Liver (tissue), 10 donors: ENCODE data around the gene RTBDN. TPM values are rescaled to one million over a fixed set of nuclear protein-coding genes. Genes with fewer than 3 reads are reported as not detected.

Source experiments
- DNase-seq: peaks from one replicate; pipeline ENCODE4 v3.0.0-alpha.2; 2017; ENCODE audit warnings: low spot score
- H3K27ac ChIP-seq, 2 donors: one replicate each; pipeline ENCODE4 v1.7.0; 2013; ENCODE audit warnings: inconsistent platforms in 2 of 2, low read length in 2 of 2, control low read depth in 1 of 2, low read depth in 1 of 2, mild to moderate bottlenecking in 1 of 2
- H3K27me3 ChIP-seq, 4 donors: one replicate each; pipeline versions ENCODE4 v1.6.1 to v1.7.0; 2013; ENCODE audit warnings: low read length in 3 of 4, inconsistent platforms in 1 of 4, mild to moderate bottlenecking in 1 of 4, moderate library complexity in 1 of 4; ENCODE audit not compliant: control insufficient read depth in 4 of 4, insufficient read depth in 4 of 4
- H3K36me3 ChIP-seq, 4 donors: one replicate each; pipeline versions ENCODE4 v1.6.1 to v1.7.0; 2013; ENCODE audit warnings: low read length in 3 of 4, mild to moderate bottlenecking in 3 of 4, low read depth in 1 of 4, moderate library complexity in 1 of 4; ENCODE audit not compliant: control insufficient read depth in 4 of 4, insufficient read depth in 3 of 4
- H3K4me1 ChIP-seq, 4 donors: one replicate each; pipeline versions ENCODE4 v1.6.1 to v1.7.0; 2013; ENCODE audit warnings: low read length in 3 of 4, mild to moderate bottlenecking in 3 of 4, moderate library complexity in 1 of 4; ENCODE audit not compliant: control insufficient read depth in 4 of 4, insufficient read depth in 4 of 4
- H3K4me3 ChIP-seq, 3 donors: one replicate each; pipeline versions ENCODE4 v1.6.1 to v1.7.0; 2013; ENCODE audit warnings: low read length in 3 of 3, control low read depth in 1 of 3, low read depth in 1 of 3, mild to moderate bottlenecking in 1 of 3
- H3K9ac ChIP-seq, 2 donors: one replicate each; pipeline ENCODE4 v1.7.0; 2013; ENCODE audit warnings: low read length in 2 of 2, mild to moderate bottlenecking in 2 of 2, moderate library complexity in 2 of 2, control low read depth in 1 of 2, low read depth in 1 of 2
- H3K9me3 ChIP-seq, 4 donors: one replicate each; pipeline versions ENCODE4 v1.6.1 to v1.7.0; 2013; ENCODE audit warnings: low read length in 3 of 4; ENCODE audit not compliant: control insufficient read depth in 4 of 4
- FOXA1 ChIP-seq: IDR thresholded peaks from 2 replicates; pipeline ENCODE4 v1.6.1; 2016; ENCODE audit warnings: antibody characterized with exemption
- HNF4G ChIP-seq: IDR thresholded peaks from 2 replicates; pipeline ENCODE4 v1.6.1; 2016; ENCODE audit warnings: antibody characterized with exemption
- RAD21 ChIP-seq, 2 donors: IDR thresholded peaks; 2 replicates each; pipeline ENCODE4 v1.6.1; 2016; ENCODE audit warnings: antibody characterized with exemption in 2 of 2, mild to moderate bottlenecking in 2 of 2
- SP1 ChIP-seq: IDR thresholded peaks from 2 replicates; pipeline ENCODE4 v1.6.1; 2018; ENCODE audit warnings: antibody characterized with exemption, mild to moderate bottlenecking
- TAF1 ChIP-seq: conservative IDR thresholded peaks from 2 replicates; pipeline ENCODE4 v1.6.1; 2016; ENCODE audit warnings: antibody characterized with exemption, mild to moderate bottlenecking
- YY1 ChIP-seq: IDR thresholded peaks from 2 replicates; pipeline ENCODE4 v1.6.1; 2016; ENCODE audit warnings: antibody characterized with exemption, mild to moderate bottlenecking
- WGBS: extraction: QIAGEN DNeasy Blood & Tissue Kit; methylation state at CpG from one replicate; pipeline ENCODE4 v1.1.7; 2013; 5-methylcytosine and 5-hydroxymethylcytosine counted together
- polyA plus RNA-seq, 2 donors: library from polyadenylated mRNA; stranded (reverse) in 1 of 2; unstranded in 1 of 2; fragments of 200-250 nt in 1 of 2; fragments of >200 nt in 1 of 2; fragmentation: Nextera tagmentation in 1 of 2; extraction: Ambion mirVana in 1 of 2; gene quantifications; one replicate each; pipeline versions ENCODE4 v1.2.1 to v1.2.3, GENCODE V29; 2013 to 2015
- small RNA-seq: library from RNA; depleted of rRNA; stranded (forward); fragments of <200 nt; gene quantifications from one replicate; pipeline ENCODE3, GENCODE V24; 2014
- total RNA-seq, 2 donors: library from RNA; depleted of rRNA; stranded (reverse); fragments of >200 nt; gene quantifications; one replicate each; pipeline ENCODE4 v1.2.3, GENCODE V29; 2014
- TF ChIP-seq, protein P1 (sequence below): fragments of 150-350 bp; IDR thresholded peaks from 2 replicates; pipeline ENCODE4 v1.5.1; 2017; ENCODE audit warnings: improper control_type of control experiment, low read depth, low read length; ENCODE audit not compliant: missing input control
- TF ChIP-seq, protein P2 (sequence below): IDR thresholded peaks from 2 replicates; pipeline ENCODE4 v1.6.1; 2016; ENCODE audit warnings: antibody characterized with exemption
- donor health status: healthy.
- donor health status: healthy.
- donor health status: healthy.
- donor health status: healthy.
- donor health status: healthy.

The RTBDN gene
- total and polyA plus RNA-seq, 4 donors: not detected

DNA sequence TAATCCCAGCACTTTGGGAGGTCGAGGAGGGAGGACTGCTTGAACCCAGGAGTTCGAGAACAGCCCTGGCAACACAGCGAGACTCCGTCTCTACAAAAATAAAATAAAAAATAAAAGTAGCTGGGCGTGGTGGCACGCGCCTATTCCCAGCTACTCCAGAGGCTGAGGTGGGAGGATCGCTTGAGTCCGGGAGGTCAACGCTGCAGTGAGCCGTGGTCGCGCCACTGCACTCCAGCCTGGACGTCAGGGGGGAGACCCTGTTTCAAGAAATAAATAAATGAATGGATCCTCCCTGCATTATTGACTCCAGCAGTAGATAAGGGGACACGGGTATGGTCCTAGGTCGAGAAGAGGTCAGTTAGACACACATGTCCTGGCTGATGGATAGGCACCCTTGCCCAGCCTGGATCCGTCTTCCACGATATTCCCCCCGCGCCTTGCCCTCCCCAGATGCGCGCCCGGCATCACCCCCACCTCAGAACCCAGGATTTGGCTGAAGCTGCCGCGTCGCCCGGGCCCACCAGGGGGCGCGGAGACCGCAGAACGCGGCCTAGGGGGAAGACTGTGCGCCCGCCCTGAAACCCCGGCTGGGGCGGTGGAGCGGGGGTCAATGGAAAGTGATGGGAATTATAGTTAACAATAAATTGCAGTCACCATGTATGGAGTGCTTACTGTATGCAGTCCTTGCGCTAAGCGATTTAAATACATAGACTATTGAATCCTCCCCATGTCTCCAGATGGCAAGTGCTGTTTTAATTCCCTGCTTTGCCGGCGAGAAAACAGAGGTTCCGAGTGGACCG lies 57.0 kb downstream of the RTBDN start:
- TF ChIP-seq RAD21 (IDR thresholded peaks at IDR 0.05) (peak; percentile 86 to 94), YY1 (peak; percentile 28), HNF4G (no peak), TAF1 (no peak), FOXA1 (no peak), SP1 (no peak)
- TF ChIP-seq, protein P1, sequence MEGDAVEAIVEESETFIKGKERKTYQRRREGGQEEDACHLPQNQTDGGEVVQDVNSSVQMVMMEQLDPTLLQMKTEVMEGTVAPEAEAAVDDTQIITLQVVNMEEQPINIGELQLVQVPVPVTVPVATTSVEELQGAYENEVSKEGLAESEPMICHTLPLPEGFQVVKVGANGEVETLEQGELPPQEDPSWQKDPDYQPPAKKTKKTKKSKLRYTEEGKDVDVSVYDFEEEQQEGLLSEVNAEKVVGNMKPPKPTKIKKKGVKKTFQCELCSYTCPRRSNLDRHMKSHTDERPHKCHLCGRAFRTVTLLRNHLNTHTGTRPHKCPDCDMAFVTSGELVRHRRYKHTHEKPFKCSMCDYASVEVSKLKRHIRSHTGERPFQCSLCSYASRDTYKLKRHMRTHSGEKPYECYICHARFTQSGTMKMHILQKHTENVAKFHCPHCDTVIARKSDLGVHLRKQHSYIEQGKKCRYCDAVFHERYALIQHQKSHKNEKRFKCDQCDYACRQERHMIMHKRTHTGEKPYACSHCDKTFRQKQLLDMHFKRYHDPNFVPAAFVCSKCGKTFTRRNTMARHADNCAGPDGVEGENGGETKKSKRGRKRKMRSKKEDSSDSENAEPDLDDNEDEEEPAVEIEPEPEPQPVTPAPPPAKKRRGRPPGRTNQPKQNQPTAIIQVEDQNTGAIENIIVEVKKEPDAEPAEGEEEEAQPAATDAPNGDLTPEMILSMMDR: peak; percentile 76
- TF ChIP-seq, protein P2, sequence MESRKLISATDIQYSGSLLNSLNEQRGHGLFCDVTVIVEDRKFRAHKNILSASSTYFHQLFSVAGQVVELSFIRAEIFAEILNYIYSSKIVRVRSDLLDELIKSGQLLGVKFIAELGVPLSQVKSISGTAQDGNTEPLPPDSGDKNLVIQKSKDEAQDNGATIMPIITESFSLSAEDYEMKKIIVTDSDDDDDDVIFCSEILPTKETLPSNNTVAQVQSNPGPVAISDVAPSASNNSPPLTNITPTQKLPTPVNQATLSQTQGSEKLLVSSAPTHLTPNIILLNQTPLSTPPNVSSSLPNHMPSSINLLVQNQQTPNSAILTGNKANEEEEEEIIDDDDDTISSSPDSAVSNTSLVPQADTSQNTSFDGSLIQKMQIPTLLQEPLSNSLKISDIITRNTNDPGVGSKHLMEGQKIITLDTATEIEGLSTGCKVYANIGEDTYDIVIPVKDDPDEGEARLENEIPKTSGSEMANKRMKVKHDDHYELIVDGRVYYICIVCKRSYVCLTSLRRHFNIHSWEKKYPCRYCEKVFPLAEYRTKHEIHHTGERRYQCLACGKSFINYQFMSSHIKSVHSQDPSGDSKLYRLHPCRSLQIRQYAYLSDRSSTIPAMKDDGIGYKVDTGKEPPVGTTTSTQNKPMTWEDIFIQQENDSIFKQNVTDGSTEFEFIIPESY: no peak
- peak overlapping the region; percentile 59 to 81 (median 77) for H3K4me3 ChIP-seq
- H3K9me3 ChIP-seq: no peaks in the 10 kb centered on the region
- no peaks in the 10 kb centered on the region for H3K27me3 ChIP-seq
- DNase-seq: peak; percentile 86
- peaks cover 0 to 2% (median 0%) of the 10 kb centered on the region in 4 donors for H3K36me3 ChIP-seq
- H3K27ac ChIP-seq: peak overlapping the region; percentile 90 to 93
- H3K9ac ChIP-seq: peak overlapping the region; percentile 65 to 72
- 12% methylated on average over 43 of the region's 43 CpGs for WGBS
- H3K4me1 ChIP-seq: peaks cover 12 to 31% (median 23%) of the 10 kb centered on the region in 4 donors

Small RNA genes lying within 50 kb of the gene (small RNA-seq; reads per million reads assigned to genes)
- not detected for gene MIR5684
- gene MIR6794: not detected

Other genes starting within 250 kb of the RTBDN start
- 1 to 10 TPM; 3.5 to 6.1 TPM for gene ZNF490, start 223.8 kb downstream of the RTBDN start, total RNA-seq
- 1 to 10 TPM in 1 of 2 donors, under 1 TPM in 1; 0.93 to 1.0 TPM for gene ZNF490, start 223.8 kb downstream of the RTBDN start, polyA plus RNA-seq
- 10 to 100 TPM in 1 of 2 donors, 1 to 10 TPM in 1; 9.2 to 10.3 TPM for gene ZNF791, start 223.7 kb downstream of the RTBDN start, total RNA-seq
- gene ZNF791, start 223.7 kb downstream of the RTBDN start, polyA plus RNA-seq: 1 to 10 TPM; 3.1 to 4.8 TPM
- gene MAN2B1, start 167.8 kb downstream of the RTBDN start, total RNA-seq: 10 to 100 TPM; 41.3 to 42.9 TPM
- 10 to 100 TPM; 23.5 to 28.9 TPM for gene MAN2B1, start 167.8 kb downstream of the RTBDN start, polyA plus RNA-seq
- 1 to 10 TPM; 4.0 to 5.1 TPM for gene WDR83, start 167.8 kb downstream of the RTBDN start, total RNA-seq
- 1 to 10 TPM; 3.9 to 4.4 TPM for gene WDR83, start 167.8 kb downstream of the RTBDN start, polyA plus RNA-seq
- 10 to 100 TPM; 29.1 to 53.9 TPM for gene DHPS, start 152.7 kb downstream of the RTBDN start, total RNA-seq
- 10 to 100 TPM; 34.8 to 50.3 TPM for gene DHPS, start 152.7 kb downstream of the RTBDN start, polyA plus RNA-seq
- not detected for gene GNG14, start 146.6 kb downstream of the RTBDN start, total RNA-seq
- gene GNG14, start 146.6 kb downstream of the RTBDN start, polyA plus RNA-seq: not detected
- 1 to 10 TPM; 2.3 to 2.5 TPM for gene FBXW9, start 137.9 kb downstream of the RTBDN start, total RNA-seq
- 1 to 10 TPM; 3.4 to 4.0 TPM for gene FBXW9, start 137.9 kb downstream of the RTBDN start, polyA plus RNA-seq
- gene TNPO2, start 110.6 kb downstream of the RTBDN start, total RNA-seq: 10 to 100 TPM; 19.6 to 22.2 TPM
- gene TNPO2, start 110.6 kb downstream of the RTBDN start, polyA plus RNA-seq: 10 to 100 TPM in 1 of 2 donors, 1 to 10 TPM in 1; 6.3 to 12.1 TPM
- gene TRIR, start 99.9 kb downstream of the RTBDN start, total RNA-seq: 10 to 100 TPM; 69.3 to 84.3 TPM
- gene TRIR, start 99.9 kb downstream of the RTBDN start, polyA plus RNA-seq: 100 to 1,000 TPM; 106 to 169 TPM
- 10 to 100 TPM; 23.4 to 31.0 TPM for gene GET3, start 97.1 kb downstream of the RTBDN start, total RNA-seq
- gene GET3, start 97.1 kb downstream of the RTBDN start, polyA plus RNA-seq: 10 to 100 TPM; 22.8 to 44.1 TPM
- gene BEST2, start 82.8 kb downstream of the RTBDN start, total RNA-seq: not detected
- not detected for gene BEST2, start 82.8 kb downstream of the RTBDN start, polyA plus RNA-seq
- 10 to 100 TPM; 11.3 to 36.4 TPM for gene HOOK2, start 59.0 kb downstream of the RTBDN start, total RNA-seq
- 10 to 100 TPM; 12.9 to 17.0 TPM for gene HOOK2, start 59.0 kb downstream of the RTBDN start, polyA plus RNA-seq
- gene JUNB, start 43.1 kb downstream of the RTBDN start, total RNA-seq: 10 to 100 TPM; 68.6 to 79.2 TPM
- 10 to 100 TPM; 32.7 to 44.6 TPM for gene JUNB, start 43.1 kb downstream of the RTBDN start, polyA plus RNA-seq
- 1,000 to 10,000 TPM in 1 of 2 donors, 100 to 1,000 TPM in 1; 222 to 1,737 TPM for gene PRDX2, start 32.8 kb downstream of the RTBDN start, total RNA-seq
- 100 to 1,000 TPM; 265 to 301 TPM for gene PRDX2, start 32.8 kb downstream of the RTBDN start, polyA plus RNA-seq
- gene THSD8, start 32.5 kb downstream of the RTBDN start, total RNA-seq: under 1 TPM in 1 of 2 donors, not detected in 1; 0.33 TPM
- gene THSD8, start 32.5 kb downstream of the RTBDN start, polyA plus RNA-seq: under 1 TPM; 0.22 to 0.35 TPM
- 10 to 100 TPM in 1 of 2 donors, 1 to 10 TPM in 1; 1.8 to 17.5 TPM for gene RNASEH2A, start 28.0 kb downstream of the RTBDN start, total RNA-seq
- 1 to 10 TPM; 2.3 to 4.6 TPM for gene RNASEH2A, start 28.0 kb downstream of the RTBDN start, polyA plus RNA-seq
- under 1 TPM; 0.08 to 0.19 TPM for gene MAST1, start 3.9 kb upstream of the RTBDN start, total RNA-seq
- under 1 TPM; 0.26 to 0.54 TPM for gene MAST1, start 3.9 kb upstream of the RTBDN start, polyA plus RNA-seq
- 10 to 100 TPM; 11.9 to 13.7 TPM for gene DNASE2, start 46.9 kb upstream of the RTBDN start, total RNA-seq
- 10 to 100 TPM; 11.3 to 18.4 TPM for gene DNASE2, start 46.9 kb upstream of the RTBDN start, polyA plus RNA-seq
- 100 to 1,000 TPM in 1 of 2 donors, not detected in 1; 234 TPM for gene KLF1, start 52.6 kb upstream of the RTBDN start, total RNA-seq
- not detected for gene KLF1, start 52.6 kb upstream of the RTBDN start, polyA plus RNA-seq
- 100 to 1,000 TPM in 1 of 2 donors, 10 to 100 TPM in 1; 65.8 to 118 TPM for gene GCDH, start 56.6 kb upstream of the RTBDN start, total RNA-seq
- gene GCDH, start 56.6 kb upstream of the RTBDN start, polyA plus RNA-seq: 10 to 100 TPM; 68.6 to 87.7 TPM
- gene SYCE2, start 84.7 kb upstream of the RTBDN start, total RNA-seq: under 1 TPM in 1 of 2 donors, not detected in 1; 0.42 TPM
- gene SYCE2, start 84.7 kb upstream of the RTBDN start, polyA plus RNA-seq: under 1 TPM; 0.07 to 0.43 TPM
- gene FARSA, start 99.1 kb upstream of the RTBDN start, total RNA-seq: 10 to 100 TPM; 29.8 to 34.0 TPM
- gene FARSA, start 99.1 kb upstream of the RTBDN start, polyA plus RNA-seq: 10 to 100 TPM; 34.7 to 50.1 TPM
- 1,000 to 10,000 TPM in 1 of 2 donors, 100 to 1,000 TPM in 1; 618 to 1,316 TPM for gene CALR, start 104.0 kb upstream of the RTBDN start, total RNA-seq
- gene CALR, start 104.0 kb upstream of the RTBDN start, polyA plus RNA-seq: 1,000 to 10,000 TPM in 1 of 2 donors, 100 to 1,000 TPM in 1; 913 to 1,228 TPM
- 100 to 1,000 TPM in 1 of 2 donors, 10 to 100 TPM in 1; 42.9 to 112 TPM for gene RAD23A, start 111.3 kb upstream of the RTBDN start, total RNA-seq
- 10 to 100 TPM; 45.0 to 88.6 TPM for gene RAD23A, start 111.3 kb upstream of the RTBDN start, polyA plus RNA-seq
- gene GADD45GIP1, start 122.6 kb upstream of the RTBDN start, total RNA-seq: 10 to 100 TPM in 1 of 2 donors, 1 to 10 TPM in 1; 8.4 to 22.1 TPM
- 10 to 100 TPM; 23.6 to 54.2 TPM for gene GADD45GIP1, start 122.6 kb upstream of the RTBDN start, polyA plus RNA-seq
- under 1 TPM in 1 of 2 donors, not detected in 1; 0.23 TPM for gene DAND5, start 135.0 kb upstream of the RTBDN start, total RNA-seq
- not detected for gene DAND5, start 135.0 kb upstream of the RTBDN start, polyA plus RNA-seq
- 10 to 100 TPM; 10.3 to 18.4 TPM for gene NFIX, start 160.9 kb upstream of the RTBDN start, total RNA-seq
- gene NFIX, start 160.9 kb upstream of the RTBDN start, polyA plus RNA-seq: 10 to 100 TPM in 1 of 2 donors, 1 to 10 TPM in 1; 3.3 to 14.8 TPM